VCaP (cell line): ENCODE results near the gene ERC2.

Experiments used
- H3K27ac ChIP-seq: fragments of 450-650 bp; 2 replicates; pipeline ENCODE4 v1.5.1; 2017
- CTCF ChIP-seq: fragments of 450-650 bp; conservative IDR thresholded peaks from 2 replicates; pipeline ENCODE4 v1.5.1; 2017; ENCODE audit warnings: mild to moderate bottlenecking, moderate library complexity

The ERC2 gene

GRCh38 chr3:56302417-56302816 is 165.8 kb downstream of the ERC2 start:
- peak; percentile 47; the same call in 1 of the 2 replicates for TF ChIP-seq CTCF
- no peak overlapping the region for H3K27ac ChIP-seq

- no peak for TF ChIP-seq CTCF
- H3K27ac ChIP-seq = no peak overlapping the region
Measured at GRCh38 chr3:56297281-56297840, 170.9 kb downstream of the ERC2 start.

- no peak for TF ChIP-seq CTCF
- H3K27ac ChIP-seq = no peak overlapping the region
Measured at GRCh38 chr3:56296361-56296760, 171.9 kb downstream of the ERC2 start.

- TF ChIP-seq CTCF = no peak
- no peak overlapping the region for H3K27ac ChIP-seq
Measured at GRCh38 chr3:56295161-56295560, 173.1 kb downstream of the ERC2 start.

- no peak overlapping the region for H3K27ac ChIP-seq
- TF ChIP-seq CTCF = no peak
Measured at GRCh38 chr3:56294286-56294685, 174.0 kb downstream of the ERC2 start.

GRCh38 chr3:56291953-56292352 is 176.3 kb downstream of the ERC2 start:
- no peak for TF ChIP-seq CTCF
- H3K27ac ChIP-seq = no peak overlapping the region

GRCh38 chr3:56291244-56291680 is 177.0 kb downstream of the ERC2 start:
- no peak overlapping the region for H3K27ac ChIP-seq
- no peak for TF ChIP-seq CTCF
